ENCODE measurements around the gene NTF3.

The NTF3 gene

DNA sequence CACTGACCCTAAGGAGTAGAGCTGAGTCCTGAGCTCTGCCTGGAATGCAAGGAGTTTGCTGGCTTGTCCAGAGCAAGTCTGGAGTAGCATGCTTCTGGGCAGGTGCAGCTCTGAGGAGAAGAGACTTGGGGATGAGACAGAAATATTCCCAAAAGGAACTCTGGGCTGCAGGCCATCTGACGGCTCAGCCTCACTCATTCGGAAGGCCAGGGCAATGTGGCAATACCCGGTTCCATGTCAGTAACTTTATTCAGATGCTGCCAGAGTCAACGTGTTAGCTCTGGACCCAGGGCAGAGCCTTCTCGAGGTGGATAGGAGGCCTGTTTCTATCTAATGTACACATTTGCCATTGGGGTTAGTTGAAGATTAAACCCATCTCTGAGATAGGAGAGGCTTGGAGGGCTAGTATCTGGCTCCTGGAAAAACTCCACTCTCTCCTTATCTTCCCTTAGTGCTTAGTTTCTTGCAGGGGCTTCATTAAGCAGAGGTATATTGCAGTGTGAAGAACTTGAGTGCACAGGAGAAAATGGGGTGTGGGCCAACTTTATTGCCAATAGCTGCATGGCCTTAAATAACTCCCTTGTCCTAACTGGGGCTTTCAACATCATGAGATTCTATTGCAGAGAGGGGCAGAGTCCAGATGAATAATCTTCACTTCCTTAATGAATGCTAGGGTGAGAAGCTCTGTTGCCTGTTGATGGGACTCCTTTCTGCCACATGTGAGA is 65.6 kb downstream of the NTF3 start:
- no peaks in the 10 kb centered on the region for H3K4me1 ChIP-seq (ENCODE audit: insufficient read depth, low read length)
- DNase-seq (no peak), ATAC-seq (ENCODE audit: insufficient read depth, low read depth) (no peak)
- TF ChIP-seq, protein P1, sequence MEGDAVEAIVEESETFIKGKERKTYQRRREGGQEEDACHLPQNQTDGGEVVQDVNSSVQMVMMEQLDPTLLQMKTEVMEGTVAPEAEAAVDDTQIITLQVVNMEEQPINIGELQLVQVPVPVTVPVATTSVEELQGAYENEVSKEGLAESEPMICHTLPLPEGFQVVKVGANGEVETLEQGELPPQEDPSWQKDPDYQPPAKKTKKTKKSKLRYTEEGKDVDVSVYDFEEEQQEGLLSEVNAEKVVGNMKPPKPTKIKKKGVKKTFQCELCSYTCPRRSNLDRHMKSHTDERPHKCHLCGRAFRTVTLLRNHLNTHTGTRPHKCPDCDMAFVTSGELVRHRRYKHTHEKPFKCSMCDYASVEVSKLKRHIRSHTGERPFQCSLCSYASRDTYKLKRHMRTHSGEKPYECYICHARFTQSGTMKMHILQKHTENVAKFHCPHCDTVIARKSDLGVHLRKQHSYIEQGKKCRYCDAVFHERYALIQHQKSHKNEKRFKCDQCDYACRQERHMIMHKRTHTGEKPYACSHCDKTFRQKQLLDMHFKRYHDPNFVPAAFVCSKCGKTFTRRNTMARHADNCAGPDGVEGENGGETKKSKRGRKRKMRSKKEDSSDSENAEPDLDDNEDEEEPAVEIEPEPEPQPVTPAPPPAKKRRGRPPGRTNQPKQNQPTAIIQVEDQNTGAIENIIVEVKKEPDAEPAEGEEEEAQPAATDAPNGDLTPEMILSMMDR (IDR thresholded peaks at IDR 0.05; ENCODE audit: borderline replicate concordance, extremely low read depth, low read length, poor library complexity, severe bottlenecking), result no peak
- no peak for TF ChIP-seq EZH2 (IDR thresholded peaks at IDR 0.05; ENCODE audit: borderline replicate concordance, low read depth, low read length, severe bottlenecking)
- no peaks in the 10 kb centered on the region for H4K20me1 ChIP-seq (ENCODE audit: insufficient read depth, low read length)
- H3K36me3 ChIP-seq (ENCODE audit: insufficient read depth, low read length), result no peaks in the 10 kb centered on the region
- H3K27me3 ChIP-seq (ENCODE audit: insufficient read depth, low read length, poor library complexity), result peaks cover 16% of the 10 kb centered on the region
- H2AFZ ChIP-seq (ENCODE audit: low read depth, low read length), result no peak overlapping the region
- no peak overlapping the region for H3K4me3 ChIP-seq (ENCODE audit: low read depth in 1 of 2, low read length in 2 of 2)
- H3K27ac ChIP-seq (ENCODE audit: low read length), result no peak overlapping the region
- H3K9ac ChIP-seq (ENCODE audit: low read depth, low read length), result no peak overlapping the region
- H3K4me2 ChIP-seq (ENCODE audit: insufficient read depth, low read length), result no peak overlapping the region
- no peaks in the 10 kb centered on the region for H3K9me3 ChIP-seq (ENCODE audit: insufficient read depth, low read length, severe bottlenecking)
- H3K79me2 ChIP-seq (ENCODE audit: insufficient read depth, low read length), result no peaks in the 10 kb centered on the region

DNA sequence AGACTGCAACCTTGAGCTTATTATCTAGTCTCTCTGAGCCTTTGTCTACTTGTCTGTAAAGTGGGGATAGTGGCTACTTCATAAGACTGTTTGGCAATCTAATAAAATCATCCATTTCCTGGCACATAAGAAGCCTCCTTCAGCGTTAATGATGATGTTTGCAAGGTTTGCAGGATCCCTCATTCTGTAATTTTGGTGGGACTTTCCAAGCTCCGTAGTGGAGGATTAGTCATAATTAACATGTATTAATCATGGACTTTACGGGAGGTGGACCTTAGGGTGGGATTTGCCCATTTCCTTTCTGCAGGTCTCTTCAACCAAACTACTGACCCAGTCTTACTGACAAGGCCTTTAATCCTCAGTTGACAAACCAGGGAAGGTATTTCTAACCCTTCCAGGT is 66.2 kb downstream of the NTF3 start:
- Histone ChIP-seq H3K4me2 (ENCODE audit: insufficient read depth, low read length) (no peak overlapping the region), H3K27ac (ENCODE audit: low read length) (no peak overlapping the region), H3K4me1 (ENCODE audit: insufficient read depth, low read length) (no peaks in the 10 kb centered on the region), H3K27me3 (ENCODE audit: insufficient read depth, low read length, poor library complexity) (peaks cover 16% of the 10 kb centered on the region), H4K20me1 (ENCODE audit: insufficient read depth, low read length) (no peaks in the 10 kb centered on the region), H3K9me3 (ENCODE audit: insufficient read depth, low read length, severe bottlenecking) (no peaks in the 10 kb centered on the region), H2AFZ (ENCODE audit: low read depth, low read length) (no peak overlapping the region), H3K4me3 (ENCODE audit: low read depth in 1 of 2, low read length in 2 of 2) (no peak overlapping the region), H3K79me2 (ENCODE audit: insufficient read depth, low read length) (no peaks in the 10 kb centered on the region), H3K36me3 (ENCODE audit: insufficient read depth, low read length) (no peaks in the 10 kb centered on the region), H3K9ac (ENCODE audit: low read depth, low read length) (no peak overlapping the region)
- DNase-seq (no peak), ATAC-seq (ENCODE audit: insufficient read depth, low read depth) (no peak)
- TF ChIP-seq, protein P1 (IDR thresholded peaks at IDR 0.05; ENCODE audit: borderline replicate concordance, extremely low read depth, low read length, poor library complexity, severe bottlenecking), result no peak
- TF ChIP-seq EZH2 (IDR thresholded peaks at IDR 0.05; ENCODE audit: borderline replicate concordance, low read depth, low read length, severe bottlenecking), result no peak

DNA sequence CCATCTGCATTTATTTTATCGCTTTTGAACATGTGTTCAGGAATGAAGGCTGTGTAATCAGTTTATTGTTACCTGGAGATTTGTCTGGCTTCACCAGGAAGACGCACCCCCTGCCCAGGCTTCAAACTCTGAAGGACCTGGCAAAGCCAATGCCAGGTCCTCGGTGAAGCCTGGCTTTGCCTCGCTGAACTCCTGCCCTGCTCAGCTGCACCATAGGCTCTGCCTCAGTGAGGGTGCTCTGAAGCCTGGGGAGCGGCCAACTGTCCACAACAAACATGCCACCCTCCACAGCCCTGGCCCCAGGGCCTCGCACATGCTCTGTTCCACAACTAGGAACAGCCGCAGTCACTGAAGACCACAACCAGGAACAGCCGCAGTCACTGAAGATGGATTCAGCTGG is 66.9 kb downstream of the NTF3 start:
- Histone ChIP-seq H3K4me3 (ENCODE audit: low read depth in 1 of 2, low read length in 2 of 2) (no peak overlapping the region), H3K27ac (ENCODE audit: low read length) (no peak overlapping the region), H3K27me3 (ENCODE audit: insufficient read depth, low read length, poor library complexity) (peaks cover 16% of the 10 kb centered on the region), H4K20me1 (ENCODE audit: insufficient read depth, low read length) (no peaks in the 10 kb centered on the region), H3K36me3 (ENCODE audit: insufficient read depth, low read length) (no peaks in the 10 kb centered on the region), H3K4me1 (ENCODE audit: insufficient read depth, low read length) (no peaks in the 10 kb centered on the region), H2AFZ (ENCODE audit: low read depth, low read length) (no peak overlapping the region), H3K4me2 (ENCODE audit: insufficient read depth, low read length) (no peak overlapping the region), H3K79me2 (ENCODE audit: insufficient read depth, low read length) (no peaks in the 10 kb centered on the region), H3K9ac (ENCODE audit: low read depth, low read length) (no peak overlapping the region), H3K9me3 (ENCODE audit: insufficient read depth, low read length, severe bottlenecking) (no peaks in the 10 kb centered on the region)
- TF ChIP-seq EZH2 (IDR thresholded peaks at IDR 0.05; ENCODE audit: borderline replicate concordance, low read depth, low read length, severe bottlenecking), result no peak
- TF ChIP-seq, protein P1 (IDR thresholded peaks at IDR 0.05; ENCODE audit: borderline replicate concordance, extremely low read depth, low read length, poor library complexity, severe bottlenecking), result no peak
- no peak for ATAC-seq (ENCODE audit: insufficient read depth, low read depth)
- no peak for DNase-seq

All from DND-41 (cell line).